K562 (cell line): ENCODE data around the gene DNMT1. TPM values are rescaled to one million over a fixed set of nuclear protein-coding genes. Genes with fewer than 3 reads are reported as not detected.

Experiments
- BRD9 ChIP-seq: fragments of 450-650 bp; IDR thresholded peaks from 2 replicates; pipeline ENCODE4 v1.6.1; 2018; ENCODE audit warnings: low read depth; ENCODE audit not compliant: partially characterized antibody
- C11orf30 ChIP-seq: fragments of 450-650 bp; IDR thresholded peaks from 2 replicates; pipeline ENCODE4 v1.6.1; 2016; ENCODE audit warnings: low read depth, mild to moderate bottlenecking
- CBFA2T2 ChIP-seq: fragments of 450-650 bp; conservative IDR thresholded peaks from 2 replicates; pipeline ENCODE4 v1.6.1; 2017; ENCODE audit warnings: mild to moderate bottlenecking
- DPF2 ChIP-seq: fragments of 450-650 bp; IDR thresholded peaks from 2 replicates; pipeline ENCODE4 v1.6.1; 2016
- ELK3 ChIP-seq: fragments of 450-650 bp; formaldehyde crosslinking; IDR thresholded peaks from 2 replicates; pipeline ENCODE4 v1.4.0; 2020; ENCODE audit warnings: mild to moderate bottlenecking
- ID3 ChIP-seq, 2 experiments: fragments of 250-450 bp in 1 of 2; fragments of 450-650 bp in 1 of 2; sonication (Bioruptor Pico) in 1 of 2; IDR thresholded peaks; 2 replicates each; pipeline versions ENCODE4 v1.6.1 to v1.8.0; 2016 to 2021; ENCODE audit warnings: mild to moderate bottlenecking in 2 of 2, moderate library complexity in 2 of 2, missing compliant biosample characterization in 1 of 2, missing genetic modification characterization in 1 of 2
- MAZ ChIP-seq, 2 experiments: fragments of 450-650 bp in 1 of 2; sonication (generic) in 1 of 2; formaldehyde crosslinking; IDR thresholded peaks in 1 of 2; conservative IDR thresholded peaks in 1 of 2; 2 replicates each; pipeline versions ENCODE4 v1.4.0 to v1.5.0; 2020; ENCODE audit warnings: mild to moderate bottlenecking in 1 of 2, missing genetic modification reagents in 1 of 2
- NFE2L1 ChIP-seq: fragments of 450-650 bp; IDR thresholded peaks from 2 replicates; pipeline ENCODE4 v1.6.1; 2016; ENCODE audit warnings: missing genetic modification characterization, low read depth, mild to moderate bottlenecking, missing compliant biosample characterization, moderate library complexity, borderline replicate concordance
- NR3C1 ChIP-seq: sonication (generic); formaldehyde crosslinking; IDR thresholded peaks from 2 replicates; pipeline ENCODE4 v1.8.1; 2022; ENCODE audit warnings: missing genetic modification reagents
- NUFIP1 ChIP-seq: fragments of 450-650 bp; IDR thresholded peaks from 2 replicates; pipeline ENCODE4 v1.6.1; 2018; ENCODE audit not compliant: partially characterized antibody
- POU5F1 ChIP-seq: fragments of 150-350 bp; IDR thresholded peaks from 2 replicates; pipeline ENCODE4 v1.6.1; 2014; ENCODE audit warnings: borderline replicate concordance, low read length, low read depth, mild to moderate bottlenecking; ENCODE audit not compliant: partially characterized antibody
- TFAP4 ChIP-seq: sonication (generic); formaldehyde crosslinking; IDR thresholded peaks from 2 replicates; pipeline ENCODE4 v1.8.0; 2022; ENCODE audit warnings: missing genetic modification reagents, mild to moderate bottlenecking, moderate library complexity, borderline replicate concordance
- YBX1 ChIP-seq: fragments of 450-650 bp; IDR thresholded peaks from 2 replicates; pipeline ENCODE4 v1.7.1; 2016; ENCODE audit warnings: mild to moderate bottlenecking
- ZNF384 ChIP-seq: IDR thresholded peaks from 2 replicates; pipeline ENCODE4 v1.6.1; 2012; ENCODE audit warnings: low read depth, low read length, improper control_type of control experiment
- ZNF407 ChIP-seq: fragments of 450-650 bp; IDR thresholded peaks from 2 replicates; pipeline ENCODE4 v1.6.1; 2016; ENCODE audit warnings: low read depth
- ZNF408 ChIP-seq: fragments of 250-450 bp; sonication (Bioruptor Pico); IDR thresholded peaks from 2 replicates; pipeline ENCODE4 v1.4.0; 2020; ENCODE audit warnings: low read depth, mild to moderate bottlenecking, moderate library complexity
- ZSCAN29 ChIP-seq: fragments of 450-650 bp; IDR thresholded peaks from 2 replicates; pipeline ENCODE4 v1.6.1; 2017
- polyA plus RNA-seq, 8 experiments: library from polyadenylated mRNA; depleted of rRNA in 4 of 8; stranded (reverse) in 5 of 8; unstranded in 3 of 8; fragments of >200 nt; fragmentation: Nextera tagmentation in 2 of 8; fragmentation: Illumina TruSeq in 1 of 8; extraction: Ambion mirVana in 2 of 8; extraction: Trizol in 1 of 8; gene quantifications; 2 replicates each; pipeline versions ENCODE4 v1.2.1 to v1.2.3, GENCODE V29; 2011 to 2014; ENCODE audit warnings: inconsistent platforms in 1 of 8, missing spikeins in 1 of 8
- total RNA-seq, 7 experiments: library from RNA; depleted of rRNA in 6 of 7; stranded (reverse); fragments of >200 nt in 6 of 7; fragmentation: Illumina TruSeq in 2 of 7; extraction: Trizol in 2 of 7; gene quantifications; 2 replicates each; pipeline versions ENCODE4 v1.2.1 to v1.2.3, GENCODE V29; 2011 to 2021; ENCODE audit warnings: low replicate concordance in 1 of 7

DNMT1 gene
- total and polyA plus RNA-seq, 9 of the 15 experiments (the other 6 are each of a cell fraction or from before 2014, with no cell fraction given): 80.1 to 271 (median 121) TPM

- peak; percentile 75 for TF ChIP-seq NR3C1 (CRISPR knock-in tag)
- TF ChIP-seq NFE2L1: no peak
- peak; percentile 99 for TF ChIP-seq TFAP4 (CRISPR knock-in tag)
- no peak for TF ChIP-seq ZNF407
- no peak for TF ChIP-seq ID3 (CRISPR knock-in tag; IDR thresholded peaks at IDR 0.05)
- TF ChIP-seq ID3 (tag; IDR thresholded peaks at IDR 0.05): peak; percentile 62; the same call in 1 of the 2 replicates
- TF ChIP-seq YBX1: no peak
- no peak for TF ChIP-seq ZSCAN29
- TF ChIP-seq NUFIP1: no peak
- TF ChIP-seq ZNF408 (CRISPR knock-in tag): no peak
- no peak for TF ChIP-seq ZNF384
- peak; percentile 73 for TF ChIP-seq POU5F1
- no peak for TF ChIP-seq BRD9
- TF ChIP-seq MAZ (CRISPR knock-in tag; conservative IDR thresholded peaks at IDR 0.05 in 1 of 2, IDR thresholded peaks at IDR 0.05 in 1 of 2): peak; percentile 98 to 99
- TF ChIP-seq ELK3 (CRISPR knock-in tag): no peak
- TF ChIP-seq C11orf30: peak; percentile 97
- TF ChIP-seq CBFA2T2: no peak
- TF ChIP-seq DPF2: no peak
Measured at GRCh38 chr19:10106100-10106936, 88.4 kb downstream of the DNMT1 start, which contains the start of gene PPAN (continued).
